Umbilical cord (tissue), 2 donors: Measurements from ENCODE around the gene TMEM272. TPM values are rescaled to one million over a fixed set of nuclear protein-coding genes. Genes with fewer than 3 reads are reported as not detected.

Source experiments
- DNase-seq: peaks from one replicate; pipeline ENCODE4 v3.0.0-alpha.2; 2015; ENCODE audit warnings: low spot score
- total RNA-seq: library from RNA; depleted of rRNA; stranded (reverse); fragments of >200 nt; gene quantifications from one replicate; pipeline ENCODE4 v1.2.3, GENCODE V29; 2014; ENCODE audit warnings: low replicate concordance; ENCODE audit not compliant: insufficient read depth

TMEM272 gene
- total RNA-seq = not detected

DNA sequence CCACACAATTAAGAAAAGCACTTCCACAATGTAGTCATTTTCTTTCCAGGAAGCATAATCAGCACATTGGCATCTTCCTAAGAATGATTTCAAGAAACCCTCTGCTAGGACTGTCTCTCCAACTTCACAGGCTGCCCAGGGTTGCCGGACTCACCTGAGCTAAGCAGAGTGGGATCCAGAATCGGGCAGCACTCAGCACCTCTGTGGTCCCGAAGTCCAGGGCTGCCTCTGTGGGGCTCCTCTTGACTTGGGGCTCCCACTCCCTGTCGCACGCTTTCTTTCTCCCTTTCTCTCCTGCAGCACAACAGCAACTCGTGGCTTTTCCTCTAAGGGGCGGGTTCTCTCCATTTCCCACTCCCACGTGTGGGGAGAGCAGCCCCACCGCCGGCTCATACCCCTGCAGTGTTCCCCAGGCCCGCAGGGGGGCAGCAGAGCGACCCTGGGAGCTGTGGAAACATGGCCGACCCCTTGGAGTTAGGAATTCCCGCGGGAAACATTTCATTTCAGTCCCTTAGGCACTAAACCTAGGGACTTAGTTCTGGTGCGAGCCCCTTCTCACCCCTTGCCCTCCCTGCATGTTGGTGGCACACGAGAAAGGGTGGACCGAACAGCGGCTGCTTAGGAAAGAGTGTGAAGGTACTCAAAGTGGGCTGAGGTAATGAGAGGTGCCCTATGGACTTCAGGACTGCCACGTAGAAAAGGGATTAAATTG, at the start of gene TMEM272:
TSS of gene TMEM272 (minus strand) at position 316 of the 712 bp plus-strand sequence. CDS start 6,647 bp downstream, outside the sequence.
- peak; percentile 60 for DNase-seq

GRCh38 chr13:51894239-51894638, 49.3 kb upstream of the TMEM272 start:
- DNase-seq = no peak

GRCh38 chr13:51892657-51893056, 47.7 kb upstream of the TMEM272 start:
- DNase-seq = no peak

DNA sequence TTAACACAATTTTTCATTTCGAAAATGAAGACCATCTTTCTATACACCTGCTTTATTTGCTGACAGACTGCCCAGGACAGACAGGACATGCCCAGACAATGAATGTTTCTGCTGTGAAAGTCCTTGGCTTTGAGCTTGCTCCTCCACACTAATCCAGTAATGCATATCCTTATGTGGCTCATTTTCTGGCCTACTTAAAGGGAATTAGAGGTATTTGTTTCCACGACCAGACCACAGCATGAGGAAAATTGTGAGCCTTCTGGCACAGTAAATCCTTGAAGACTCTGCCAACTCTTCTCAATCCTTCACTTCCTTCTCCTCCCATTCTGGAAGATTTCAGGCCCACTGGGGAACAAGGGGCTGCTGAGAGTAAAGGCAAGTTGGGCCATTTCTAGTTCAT, 42.5 kb upstream of the TMEM272 start:
- peak; percentile 66 for DNase-seq

DNA sequence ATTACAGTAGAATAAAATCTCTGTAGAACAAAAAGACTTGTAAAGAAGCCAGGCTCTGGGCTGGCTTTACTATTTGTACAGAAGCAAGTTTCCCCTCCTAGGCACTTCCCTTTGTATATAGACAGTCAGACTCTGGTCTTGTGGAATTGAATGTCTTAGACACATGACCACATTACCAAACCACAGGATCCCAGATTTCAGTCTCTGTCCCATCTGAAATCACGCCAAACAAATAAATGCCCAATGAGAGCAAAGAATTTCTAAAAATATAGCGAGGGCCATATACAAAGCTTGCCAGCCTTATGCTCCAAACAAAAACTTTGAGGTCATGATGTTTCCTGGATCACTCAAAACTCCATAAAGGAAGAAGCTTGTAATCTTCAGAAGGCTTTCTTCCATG, 40.7 kb upstream of the TMEM272 start:
- no peak for DNase-seq

DNA sequence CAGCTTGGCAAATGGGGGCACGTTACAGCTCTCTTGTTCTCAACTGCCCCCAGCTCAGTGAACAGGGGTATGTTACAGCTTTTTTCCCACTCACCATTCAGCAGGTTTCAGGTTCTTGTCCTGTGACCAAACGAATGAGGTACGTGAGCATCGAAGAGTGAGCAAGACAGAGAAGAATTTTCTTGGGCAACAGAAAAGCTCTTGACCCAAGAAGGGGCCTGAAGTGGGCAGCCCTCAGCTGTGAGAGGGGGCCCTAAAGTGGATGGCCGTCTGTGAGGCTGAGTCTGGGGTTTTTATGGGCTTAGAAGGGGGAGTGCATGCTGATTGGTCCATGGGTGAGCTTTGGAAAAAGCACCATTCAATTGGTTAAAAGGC, 38.2 kb upstream of the TMEM272 start:
- DNase-seq = no peak

GRCh38 chr13:51882570-51883225, 37.7 kb upstream of the TMEM272 start:
- DNase-seq = no peak

DNA sequence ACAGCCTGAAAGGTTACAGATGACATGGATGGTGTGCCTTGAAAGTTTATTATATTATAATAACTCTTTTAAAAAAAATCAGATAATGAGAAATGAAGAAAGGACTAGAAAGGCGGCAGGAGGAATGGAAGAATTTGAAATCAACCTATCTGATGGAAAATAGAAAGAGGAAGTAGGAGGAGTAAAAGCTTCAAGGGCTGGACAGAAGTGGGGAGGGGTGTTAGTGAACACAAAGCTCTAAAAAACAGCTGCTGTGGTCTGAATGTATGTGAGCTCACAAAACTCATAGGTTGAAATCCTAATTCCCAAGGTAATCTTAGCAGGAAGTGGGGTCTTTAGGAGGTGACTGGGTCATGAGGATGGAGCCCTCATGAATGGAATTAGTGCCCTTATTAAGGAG, 36.3 kb upstream of the TMEM272 start:
- DNase-seq = no peak

DNA sequence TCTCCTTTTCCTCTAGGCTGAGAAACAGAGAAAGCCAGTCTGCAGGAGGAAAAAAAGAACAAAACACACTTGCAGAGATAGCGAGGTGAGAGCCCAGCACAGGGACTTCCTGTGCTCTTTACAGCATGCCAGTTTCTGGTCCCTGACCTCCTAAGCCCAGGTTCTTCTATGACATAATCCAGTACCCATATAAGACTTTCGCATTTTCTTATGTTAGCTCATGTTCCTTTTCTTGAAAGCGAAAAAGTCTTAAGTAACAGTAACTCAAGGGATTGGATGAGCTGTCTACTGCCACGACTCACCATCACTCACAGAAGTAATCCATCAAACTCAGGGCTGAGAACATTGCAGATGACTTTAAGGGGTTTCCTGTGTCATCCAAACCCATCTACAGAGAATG, 34.2 kb upstream of the TMEM272 start:
- DNase-seq = no peak

GRCh38 chr13:51874651-51875050, 29.7 kb upstream of the TMEM272 start:
- DNase-seq = peak; percentile 39

GRCh38 chr13:51873837-51874236, 28.9 kb upstream of the TMEM272 start:
- DNase-seq = no peak

DNA sequence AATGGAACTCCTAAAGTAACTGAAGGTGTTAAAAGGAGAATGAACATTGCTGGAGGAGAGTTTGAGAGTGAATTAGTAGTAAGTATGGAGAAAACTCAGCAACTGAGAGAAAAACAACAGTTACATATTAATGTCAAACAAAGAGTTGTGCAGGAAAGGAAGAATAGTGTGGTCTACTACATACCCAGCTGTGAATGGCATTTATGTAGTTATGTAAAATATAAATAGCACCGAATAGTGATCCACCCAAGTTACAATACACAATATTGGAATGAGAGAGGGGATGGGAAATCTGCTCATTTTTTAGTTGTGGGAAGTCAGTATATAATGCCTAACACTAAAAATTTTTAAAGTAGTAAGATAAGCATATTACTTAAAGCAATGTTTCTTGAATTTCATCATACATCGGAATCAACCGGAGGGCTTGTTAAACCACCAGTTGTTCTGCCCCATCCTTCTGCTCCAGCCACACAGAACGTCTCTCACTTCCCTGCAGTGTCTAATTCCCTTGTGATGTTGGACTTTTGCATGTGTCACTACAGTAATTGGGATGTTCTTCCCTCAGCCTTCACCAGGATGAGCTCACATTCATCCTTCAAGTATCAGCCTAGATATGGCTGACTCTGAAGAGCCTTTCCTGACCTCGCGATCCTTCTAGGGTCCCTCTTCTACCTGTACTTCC, 28.3 kb upstream of the TMEM272 start:
- DNase-seq = no peak

DNA sequence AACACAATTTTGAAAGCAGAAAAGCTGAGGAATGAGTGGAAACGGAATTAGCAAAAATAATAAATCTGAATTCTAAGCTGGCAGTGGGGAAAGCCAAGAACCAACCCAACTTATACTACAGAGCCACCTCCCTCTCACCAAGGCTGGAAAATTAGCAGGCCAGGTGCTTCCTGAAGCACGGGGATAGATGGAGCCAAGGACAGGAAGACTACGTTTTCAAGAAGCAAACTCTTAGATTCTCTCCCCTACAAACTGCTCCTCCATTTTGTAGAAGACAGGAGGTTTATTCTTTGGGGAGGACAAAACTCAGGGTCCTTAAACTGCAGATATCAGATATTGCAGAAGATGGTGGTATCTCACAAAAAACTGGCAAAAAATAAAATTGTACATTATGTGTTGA, 25.6 kb upstream of the TMEM272 start:
- no peak for DNase-seq

DNA sequence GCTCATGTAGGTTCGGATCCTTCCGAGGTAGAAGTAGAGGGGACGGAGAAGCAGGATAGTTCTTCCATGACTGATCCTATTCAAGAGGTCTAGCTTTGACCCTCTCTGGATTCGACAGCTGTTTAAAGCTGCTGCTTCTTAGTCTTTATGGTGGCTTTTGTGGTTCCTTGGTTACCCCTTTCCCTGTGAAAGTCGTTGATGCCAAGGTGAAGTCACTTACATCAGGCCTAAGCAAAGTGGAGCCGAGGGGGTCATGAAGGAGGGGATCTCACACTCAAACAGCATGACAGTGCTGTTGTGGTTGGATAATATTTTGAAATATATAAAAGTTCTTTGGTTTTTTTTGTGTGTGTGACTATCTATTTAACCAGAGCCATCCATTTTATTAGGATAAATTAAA, 24.9 kb upstream of the TMEM272 start:
- no peak for DNase-seq

- DNase-seq = no peak
Measured at GRCh38 chr13:51867062-51867461, 22.1 kb upstream of the TMEM272 start.

DNA sequence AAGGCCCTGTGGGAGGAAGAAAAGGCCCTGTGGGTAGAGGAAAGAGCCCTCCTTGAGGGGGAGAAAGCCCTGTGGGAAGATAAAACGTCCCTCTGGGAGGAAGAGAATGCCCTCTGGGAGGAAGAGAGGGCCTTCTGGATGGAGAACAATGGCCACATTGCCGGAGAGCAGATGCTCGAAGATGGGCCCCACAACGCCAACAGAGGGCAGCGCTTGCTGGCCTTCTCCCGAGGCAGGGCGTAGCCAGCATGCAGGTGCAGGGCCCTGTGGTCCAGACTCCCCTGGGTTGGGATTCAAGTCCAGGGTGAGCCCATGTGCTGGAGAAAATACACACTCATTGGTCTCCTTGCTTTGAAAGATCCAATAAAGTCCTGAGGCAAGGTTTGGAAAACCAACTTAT, 20.9 kb upstream of the TMEM272 start:
- no peak for DNase-seq

GRCh38 chr13:51862957-51863356, 18.0 kb upstream of the TMEM272 start:
- no peak for DNase-seq

- no peak for DNase-seq
Measured at GRCh38 chr13:51861723-51862300, 16.8 kb upstream of the TMEM272 start, which contains the start of gene CCDC70. Gene CCDC70 (plus strand): TSS chr13:51861969. CDS start chr13:51865412, 3,443 bp downstream.

GRCh38 chr13:51858433-51859247, 13.7 kb upstream of the TMEM272 start:
- DNase-seq = no peak

DNA sequence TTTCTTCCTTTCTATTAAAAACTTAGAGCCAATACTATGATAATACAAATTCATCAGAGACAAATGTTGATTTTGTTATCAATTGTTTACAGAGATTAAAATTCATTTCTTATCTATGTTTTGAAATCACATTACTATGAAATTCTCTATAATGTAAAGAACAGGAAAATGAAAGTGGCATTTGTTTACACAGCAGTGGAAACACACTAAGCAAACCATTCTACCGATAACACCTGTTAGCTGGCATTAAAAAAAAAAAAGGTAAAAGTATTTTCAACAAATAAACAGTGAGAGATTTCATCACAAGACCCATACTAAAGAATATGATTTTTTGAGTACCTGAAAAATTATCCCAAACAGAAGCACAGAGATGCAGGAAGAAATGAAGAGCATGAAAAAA, 12.0 kb upstream of the TMEM272 start:
- no peak for DNase-seq

GRCh38 chr13:51856027-51856736, 11.2 kb upstream of the TMEM272 start:
- DNase-seq = no peak
